Activated naive CD4-positive, alpha-beta T cell treated with anti-CD3 and anti-CD28 coated beads, Interleukin-2, amount 50 U/mL, for 24 hours (primary cell): ENCODE measurements around the gene TIAM2.
"Not testable (repeated sequence)": the region's sequence is repeated elsewhere in the genome, so short reads cannot be mapped to it uniquely, and the experiment has no call there.

Source experiments
- H3K27ac Mint-ChIP-seq: one replicate; pipeline ENCODE4 v1.8.0; 2021; ENCODE audit warnings: mild to moderate bottlenecking, mixed read lengths
- H3K27me3 Mint-ChIP-seq: one replicate; pipeline ENCODE4 v1.8.0; 2021; ENCODE audit warnings: mixed read lengths
- H3K36me3 Mint-ChIP-seq: one replicate; pipeline ENCODE4 v1.8.0; 2021; ENCODE audit warnings: mixed read lengths
- H3K4me1 Mint-ChIP-seq: one replicate; pipeline ENCODE4 v1.8.0; 2021; ENCODE audit warnings: mixed read lengths
- H3K4me3 Mint-ChIP-seq: one replicate; pipeline ENCODE4 v1.8.0; 2021; ENCODE audit warnings: mild to moderate bottlenecking, mixed read lengths
- H3K9me3 Mint-ChIP-seq: one replicate; pipeline ENCODE4 v1.8.0; 2021; ENCODE audit warnings: mixed read lengths

TIAM2 gene

GRCh38 chr6:155004576-155005372 is 9.7 kb downstream of the TIAM2 start:
- no peaks in the 10 kb centered on the region for H3K9me3 Mint-ChIP-seq
- H3K36me3 Mint-ChIP-seq = no peaks in the 10 kb centered on the region
- H3K27ac Mint-ChIP-seq = no peak overlapping the region
- H3K4me3 Mint-ChIP-seq = no peak overlapping the region
- H3K4me1 Mint-ChIP-seq = no peaks in the 10 kb centered on the region
- no peaks in the 10 kb centered on the region for H3K27me3 Mint-ChIP-seq

GRCh38 chr6:155008625-155009024 is 13.5 kb downstream of the TIAM2 start:
- Mint-ChIP-seq H3K27ac (no peak overlapping the region), H3K36me3 (no peaks in the 10 kb centered on the region), H3K4me3 (no peak overlapping the region), H3K27me3 (no peaks in the 10 kb centered on the region), H3K9me3 (no peaks in the 10 kb centered on the region), H3K4me1 (no peaks in the 10 kb centered on the region)

GRCh38 chr6:155010940-155011339 is 15.8 kb downstream of the TIAM2 start:
- Mint-ChIP-seq H3K4me3 (no peak overlapping the region), H3K27me3 (peaks cover under 1% of the 10 kb centered on the region), H3K27ac (no peak overlapping the region), H3K4me1 (no peaks in the 10 kb centered on the region), H3K36me3 (no peaks in the 10 kb centered on the region), H3K9me3 (no peaks in the 10 kb centered on the region)

GRCh38 chr6:155011809-155012291 is 16.7 kb downstream of the TIAM2 start:
- Mint-ChIP-seq H3K4me1 (no peaks in the 10 kb centered on the region), H3K4me3 (no peak overlapping the region), H3K36me3 (no peaks in the 10 kb centered on the region), H3K27ac (no peak overlapping the region), H3K9me3 (no peaks in the 10 kb centered on the region), H3K27me3 (peaks cover 4% of the 10 kb centered on the region)

GRCh38 chr6:155013457-155013876 is 18.4 kb downstream of the TIAM2 start:
- no peaks in the 10 kb centered on the region for H3K36me3 Mint-ChIP-seq
- no peak overlapping the region for H3K27ac Mint-ChIP-seq

GRCh38 chr6:155014137-155014536 is 19.0 kb downstream of the TIAM2 start:
- peaks cover 4% of the 10 kb centered on the region for H3K27me3 Mint-ChIP-seq
- no peak overlapping the region for H3K4me3 Mint-ChIP-seq
- H3K4me1 Mint-ChIP-seq = no peaks in the 10 kb centered on the region
- no peaks in the 10 kb centered on the region for H3K36me3 Mint-ChIP-seq
- no peak overlapping the region for H3K27ac Mint-ChIP-seq
- H3K9me3 Mint-ChIP-seq = no peaks in the 10 kb centered on the region

More at GRCh38 chr6:155013457-155013876, 18.4 kb downstream of the TIAM2 start:
- H3K4me3 Mint-ChIP-seq = no peak overlapping the region
- H3K9me3 Mint-ChIP-seq = no peaks in the 10 kb centered on the region
- peaks cover 4% of the 10 kb centered on the region for H3K27me3 Mint-ChIP-seq
- H3K4me1 Mint-ChIP-seq = no peaks in the 10 kb centered on the region

GRCh38 chr6:155014670-155015300 is 19.7 kb downstream of the TIAM2 start:
- Mint-ChIP-seq H3K4me3 (no peak overlapping the region), H3K27me3 (peaks cover 4% of the 10 kb centered on the region), H3K36me3 (no peaks in the 10 kb centered on the region), H3K9me3 (no peaks in the 10 kb centered on the region), H3K27ac (no peak overlapping the region), H3K4me1 (no peaks in the 10 kb centered on the region)

- H3K27ac Mint-ChIP-seq, H3K4me3 Mint-ChIP-seq, H3K4me1 Mint-ChIP-seq, H3K9me3 Mint-ChIP-seq, H3K36me3 Mint-ChIP-seq, H3K27me3 Mint-ChIP-seq: not testable (repeated sequence)
Observed at GRCh38 chr6:155018415-155018814, 23.3 kb downstream of the TIAM2 start.

- no peaks in the 10 kb centered on the region for H3K27me3 Mint-ChIP-seq
- peak overlapping the region; percentile 17 for H3K27ac Mint-ChIP-seq
- no peak overlapping the region for H3K4me3 Mint-ChIP-seq
- H3K4me1 Mint-ChIP-seq = no peaks in the 10 kb centered on the region
- no peaks in the 10 kb centered on the region for H3K9me3 Mint-ChIP-seq
- H3K36me3 Mint-ChIP-seq = no peaks in the 10 kb centered on the region
Observed at GRCh38 chr6:155021680-155022079, 26.6 kb downstream of the TIAM2 start.

GRCh38 chr6:155022721-155023120 is 27.6 kb downstream of the TIAM2 start:
- Mint-ChIP-seq H3K4me3 (no peak overlapping the region), H3K27me3 (no peaks in the 10 kb centered on the region), H3K4me1 (no peaks in the 10 kb centered on the region), H3K9me3 (no peaks in the 10 kb centered on the region), H3K27ac (no peak overlapping the region), H3K36me3 (no peaks in the 10 kb centered on the region)

GRCh38 chr6:155023717-155024116 is 28.6 kb downstream of the TIAM2 start:
- Mint-ChIP-seq H3K27me3 (no peaks in the 10 kb centered on the region), H3K36me3 (no peaks in the 10 kb centered on the region), H3K4me1 (no peaks in the 10 kb centered on the region), H3K4me3 (no peak overlapping the region), H3K27ac (no peak overlapping the region), H3K9me3 (no peaks in the 10 kb centered on the region)

GRCh38 chr6:155024391-155025027 is 29.4 kb downstream of the TIAM2 start:
- H3K9me3 Mint-ChIP-seq = no peaks in the 10 kb centered on the region
- no peaks in the 10 kb centered on the region for H3K4me1 Mint-ChIP-seq
- H3K4me3 Mint-ChIP-seq = no peak overlapping the region
- H3K27me3 Mint-ChIP-seq = no peaks in the 10 kb centered on the region
- no peak overlapping the region for H3K27ac Mint-ChIP-seq
- no peaks in the 10 kb centered on the region for H3K36me3 Mint-ChIP-seq

GRCh38 chr6:155026022-155026705 is 31.0 kb downstream of the TIAM2 start:
- peak overlapping the region; percentile 70 for H3K27ac Mint-ChIP-seq
- H3K4me1 Mint-ChIP-seq = no peaks in the 10 kb centered on the region
- H3K9me3 Mint-ChIP-seq = no peaks in the 10 kb centered on the region
- no peaks in the 10 kb centered on the region for H3K27me3 Mint-ChIP-seq
- H3K36me3 Mint-ChIP-seq = no peaks in the 10 kb centered on the region
- no peak overlapping the region for H3K4me3 Mint-ChIP-seq

- Mint-ChIP-seq H3K9me3 (no peaks in the 10 kb centered on the region), H3K27ac (no peak overlapping the region), H3K4me1 (no peaks in the 10 kb centered on the region), H3K27me3 (no peaks in the 10 kb centered on the region), H3K36me3 (no peaks in the 10 kb centered on the region), H3K4me3 (no peak overlapping the region)
Observed at GRCh38 chr6:155026706-155027045, 31.6 kb downstream of the TIAM2 start.

- Mint-ChIP-seq H3K9me3 (no peaks in the 10 kb centered on the region), H3K36me3 (no peaks in the 10 kb centered on the region), H3K27ac (no peak overlapping the region), H3K27me3 (peaks cover 1% of the 10 kb centered on the region), H3K4me1 (no peaks in the 10 kb centered on the region), H3K4me3 (no peak overlapping the region)
Observed at GRCh38 chr6:155030148-155030720, 35.1 kb downstream of the TIAM2 start.
